ENCODE measurements around the gene TFCP2. TPM values are rescaled to one million over a fixed set of nuclear protein-coding genes. Genes with fewer than 3 reads are reported as not detected.

The TFCP2 gene
- polyA plus RNA-seq, 3 donors = 7.1 to 25.4 (median 14.2) TPM

- peaks cover 3% of the 10 kb centered on the region for H3K79me2 ChIP-seq (ENCODE audit: insufficient read depth, low read length)
- no peak overlapping the region for H3K4me3 Mint-ChIP-seq
- peak overlapping the region in 1 of 7 donors; percentile 7 for H3K27ac Mint-ChIP-seq
- H3K27ac ChIP-seq (ENCODE audit: low read depth in 1 of 2, low read length in 2 of 2) = no peak overlapping the region
- peaks cover 4 to 26% of the 10 kb centered on the region in 2 donors for H3K36me3 ChIP-seq (replicated peaks in 1 of 2; ENCODE audit: control insufficient read depth in 1 of 2, insufficient read depth in 2 of 2, low read length in 2 of 2)
- intact Hi-C loops (cut with micrococcal nuclease) = loop anchor here (10.0 kb wide), 2 partner anchors 157 to 323 kb away; partner anchors contain the start of gene ATF1 (in 1 of the 2)
- H3K36me3 Mint-ChIP-seq = peaks cover 20 to 29% of the 10 kb centered on the region in 2 donors
- H2AFZ ChIP-seq (ENCODE audit: insufficient read depth, low read depth, low read length, poor library complexity, severe bottlenecking) = no peak overlapping the region
- peaks cover 22% of the 10 kb centered on the region for H3K4me1 Mint-ChIP-seq
- no peaks in the 10 kb centered on the region for H3K9me3 ChIP-seq (replicated peaks in 1 of 2; ENCODE audit: control insufficient read depth in 1 of 2, insufficient read depth in 1 of 2, low read length in 2 of 2)
- no peaks in the 10 kb centered on the region for H3K27me3 ChIP-seq (ENCODE audit: control insufficient read depth in 2 of 2, insufficient read depth in 2 of 2, low read length in 2 of 2)
- H3K9ac ChIP-seq (ENCODE audit: insufficient read depth, low read length, poor library complexity, severe bottlenecking) = no peak overlapping the region
- no peaks in the 10 kb centered on the region for H4K20me1 ChIP-seq (ENCODE audit: insufficient read depth, low read length)
- H3K27me3 Mint-ChIP-seq (ENCODE audit: low read depth in 3 of 3) = no peaks in the 10 kb centered on the region
- H3K4me3 ChIP-seq (replicated peaks in 1 of 3; ENCODE audit: low read depth in 2 of 3, low read length in 3 of 3) = no peak overlapping the region
- no peaks in the 10 kb centered on the region for H3K9me3 Mint-ChIP-seq
- no peak overlapping the region for H3K4me2 ChIP-seq (replicated peaks; ENCODE audit: extremely low read depth, low read length, poor library complexity, severe bottlenecking)
- peaks cover 16 to 25% of the 10 kb centered on the region in 2 donors for H3K4me1 ChIP-seq (ENCODE audit: control insufficient read depth in 1 of 2, insufficient read depth in 2 of 2, low read length in 2 of 2)
- TF ChIP-seq CTCF (IDR thresholded peaks at IDR 0.05) = no peak
- no peak for DNase-seq
- no CpG with 5 or more reads among the region's 3 CpGs for WGBS (ENCODE audit: insufficient coverage)
Measured at GRCh38 chr12:51087818-51088217, 85.1 kb downstream of the TFCP2 start.

- H3K27ac Mint-ChIP-seq = peak overlapping the region in 2 of 7 donors; percentile 26 to 83
- H3K27me3 ChIP-seq (ENCODE audit: control insufficient read depth in 2 of 2, insufficient read depth in 2 of 2, low read length in 2 of 2) = no peaks in the 10 kb centered on the region
- peaks cover 31% of the 10 kb centered on the region for H3K4me1 Mint-ChIP-seq
- H3K27me3 Mint-ChIP-seq (ENCODE audit: low read depth in 3 of 3) = no peaks in the 10 kb centered on the region
- WGBS (ENCODE audit: insufficient coverage) = 83% methylated on average over 6 of the region's 10 CpGs
- H2AFZ ChIP-seq (ENCODE audit: insufficient read depth, low read depth, low read length, poor library complexity, severe bottlenecking) = no peak overlapping the region
- no peak overlapping the region for H3K4me3 ChIP-seq (replicated peaks in 1 of 3; ENCODE audit: low read depth in 2 of 3, low read length in 3 of 3)
- H4K20me1 ChIP-seq (ENCODE audit: insufficient read depth, low read length) = peaks cover 2% of the 10 kb centered on the region
- H3K9me3 ChIP-seq (replicated peaks in 1 of 2; ENCODE audit: control insufficient read depth in 1 of 2, insufficient read depth in 1 of 2, low read length in 2 of 2) = no peaks in the 10 kb centered on the region
- no peak overlapping the region for H3K9ac ChIP-seq (ENCODE audit: insufficient read depth, low read length, poor library complexity, severe bottlenecking)
- intact Hi-C loops (cut with micrococcal nuclease) = loop anchor here (10.0 kb wide), 2 partner anchors 158 to 322 kb away; partner anchors contain the start of gene ATF1 (in 1 of the 2)
- H3K36me3 Mint-ChIP-seq = peaks cover 20% of the 10 kb centered on the region in 2 donors
- peaks cover 25 to 34% of the 10 kb centered on the region in 2 donors for H3K4me1 ChIP-seq (ENCODE audit: control insufficient read depth in 1 of 2, insufficient read depth in 2 of 2, low read length in 2 of 2)
- TF ChIP-seq CTCF (IDR thresholded peaks at IDR 0.05) = no peak
- no peak overlapping the region for H3K27ac ChIP-seq (ENCODE audit: low read depth in 1 of 2, low read length in 2 of 2)
- peaks cover 12% of the 10 kb centered on the region for H3K79me2 ChIP-seq (ENCODE audit: insufficient read depth, low read length)
- no peak overlapping the region for H3K4me2 ChIP-seq (replicated peaks; ENCODE audit: extremely low read depth, low read length, poor library complexity, severe bottlenecking)
- H3K36me3 ChIP-seq (replicated peaks in 1 of 2; ENCODE audit: control insufficient read depth in 1 of 2, insufficient read depth in 2 of 2, low read length in 2 of 2) = peaks cover 4 to 18% of the 10 kb centered on the region in 2 donors
- no peaks in the 10 kb centered on the region for H3K9me3 Mint-ChIP-seq
- no peak overlapping the region for H3K4me3 Mint-ChIP-seq
- DNase-seq = no peak
Measured at GRCh38 chr12:51086933-51087332, 86.0 kb downstream of the TFCP2 start.
